Measurements from ENCODE around the gene STAG3.

STAG3 gene

GRCh38 chr7:100153708-100154535 is 23.8 kb upstream of the STAG3 start:
- Histone ChIP-seq H3K4ac (ENCODE audit: low read depth, low read length) (no peak overlapping the region), H3K4me1 (ENCODE audit: control insufficient read depth, low read depth, low read length) (peaks cover 12% of the 10 kb centered on the region), H3K18ac (ENCODE audit: low read length) (no peak overlapping the region), H3K79me2 (ENCODE audit: control insufficient read depth, insufficient read depth, low read length) (peaks cover 8% of the 10 kb centered on the region), H2BK120ac (ENCODE audit: low read depth, low read length) (no peak overlapping the region), H3K56ac (ENCODE audit: low read length) (peak overlapping the region; percentile 6), H3K27ac (ENCODE audit: low read depth, low read length) (no peak overlapping the region), H2BK15ac (replicated peaks; ENCODE audit: low read depth) (no peak overlapping the region), H2BK5ac (ENCODE audit: low read length) (no peak overlapping the region), H3K4me3 (ENCODE audit: low read length) (no peak overlapping the region), H4K5ac (ENCODE audit: low read length) (no peak overlapping the region), H3K9ac (ENCODE audit: low read length) (no peak overlapping the region), H2AK5ac (ENCODE audit: low read length) (no peak overlapping the region), H4K8ac (ENCODE audit: low read depth, low read length) (no peak overlapping the region), H3K23ac (ENCODE audit: low read length) (peak overlapping the region; percentile 76), H3K4me2 (ENCODE audit: low read length) (no peak overlapping the region), H3K36me3 (ENCODE audit: control insufficient read depth, insufficient read depth, low read length) (peaks cover 11% of the 10 kb centered on the region), H3K27me3 (ENCODE audit: insufficient read depth, low read length, poor library complexity) (no peaks in the 10 kb centered on the region), H3K79me1 (ENCODE audit: low read length) (peaks cover 18% of the 10 kb centered on the region)
- WGBS (ENCODE audit: extremely low coverage, insufficient coverage, low lambda C conversion rate), result no CpG with 5 or more reads among the region's 16 CpGs
- DNase-seq, result no peak

GRCh38 chr7:100154651-100155491 is 22.8 kb upstream of the STAG3 start:
- WGBS (ENCODE audit: extremely low coverage, insufficient coverage, low lambda C conversion rate), result no CpG with 5 or more reads among the region's 30 CpGs

GRCh38 chr7:100155553-100156317 is 22.0 kb upstream of the STAG3 start:
- Histone ChIP-seq H4K8ac (ENCODE audit: low read depth, low read length) (no peak overlapping the region), H3K4me2 (ENCODE audit: low read length) (no peak overlapping the region), H2BK120ac (ENCODE audit: low read depth, low read length) (no peak overlapping the region), H3K79me1 (ENCODE audit: low read length) (peaks cover 15% of the 10 kb centered on the region), H3K23ac (ENCODE audit: low read length) (no peak overlapping the region), H2AK5ac (ENCODE audit: low read length) (no peak overlapping the region), H3K36me3 (ENCODE audit: control insufficient read depth, insufficient read depth, low read length) (peaks cover 11% of the 10 kb centered on the region), H3K4ac (ENCODE audit: low read depth, low read length) (no peak overlapping the region), H3K4me3 (ENCODE audit: low read length) (no peak overlapping the region), H2BK15ac (replicated peaks; ENCODE audit: low read depth) (no peak overlapping the region), H3K9ac (ENCODE audit: low read length) (no peak overlapping the region), H3K18ac (ENCODE audit: low read length) (no peak overlapping the region), H3K56ac (ENCODE audit: low read length) (no peak overlapping the region), H3K27ac (ENCODE audit: low read depth, low read length) (no peak overlapping the region), H3K27me3 (ENCODE audit: insufficient read depth, low read length, poor library complexity) (no peaks in the 10 kb centered on the region), H3K79me2 (ENCODE audit: control insufficient read depth, insufficient read depth, low read length) (no peaks in the 10 kb centered on the region), H4K5ac (ENCODE audit: low read length) (no peak overlapping the region), H2BK5ac (ENCODE audit: low read length) (no peak overlapping the region), H3K4me1 (ENCODE audit: control insufficient read depth, low read depth, low read length) (peaks cover 12% of the 10 kb centered on the region)
- no peak for DNase-seq
- no CpG with 5 or more reads among the region's 20 CpGs for WGBS (ENCODE audit: extremely low coverage, insufficient coverage, low lambda C conversion rate)

More at GRCh38 chr7:100154651-100155491, 22.8 kb upstream of the STAG3 start:
- H3K27me3 ChIP-seq (ENCODE audit: insufficient read depth, low read length, poor library complexity), result no peaks in the 10 kb centered on the region
- peak overlapping the region; percentile 8 for H3K9ac ChIP-seq (ENCODE audit: low read length)
- no peak overlapping the region for H4K5ac ChIP-seq (ENCODE audit: low read length)
- H2BK15ac ChIP-seq (replicated peaks; ENCODE audit: low read depth), result no peak overlapping the region
- H2BK5ac ChIP-seq (ENCODE audit: low read length), result no peak overlapping the region
- H3K4me1 ChIP-seq (ENCODE audit: control insufficient read depth, low read depth, low read length), result peaks cover 12% of the 10 kb centered on the region
- H2BK120ac ChIP-seq (ENCODE audit: low read depth, low read length), result no peak overlapping the region
- DNase-seq, result peak; percentile 77
- peaks cover 3% of the 10 kb centered on the region for H3K79me2 ChIP-seq (ENCODE audit: control insufficient read depth, insufficient read depth, low read length)
- H2AK5ac ChIP-seq (ENCODE audit: low read length), result no peak overlapping the region
- peak overlapping the region; percentile 33 for H3K27ac ChIP-seq (ENCODE audit: low read depth, low read length)
- H3K56ac ChIP-seq (ENCODE audit: low read length), result no peak overlapping the region
- H3K36me3 ChIP-seq (ENCODE audit: control insufficient read depth, insufficient read depth, low read length), result peaks cover 11% of the 10 kb centered on the region
- no peak overlapping the region for H3K18ac ChIP-seq (ENCODE audit: low read length)
- H3K4me3 ChIP-seq (ENCODE audit: low read length), result no peak overlapping the region
- no peak overlapping the region for H3K4me2 ChIP-seq (ENCODE audit: low read length)
- H3K23ac ChIP-seq (ENCODE audit: low read length), result no peak overlapping the region
- H3K79me1 ChIP-seq (ENCODE audit: low read length), result peaks cover 17% of the 10 kb centered on the region
- H4K8ac ChIP-seq (ENCODE audit: low read depth, low read length), result no peak overlapping the region
- H3K4ac ChIP-seq (ENCODE audit: low read depth, low read length), result no peak overlapping the region

- Histone ChIP-seq H3K18ac (ENCODE audit: low read length) (no peak overlapping the region), H3K79me1 (ENCODE audit: low read length) (peaks cover 15% of the 10 kb centered on the region), H3K4me2 (ENCODE audit: low read length) (peak overlapping the region; percentile 31), H2BK120ac (ENCODE audit: low read depth, low read length) (no peak overlapping the region), H2BK5ac (ENCODE audit: low read length) (no peak overlapping the region), H3K27ac (ENCODE audit: low read depth, low read length) (peak overlapping the region; percentile 18), H3K56ac (ENCODE audit: low read length) (peak overlapping the region; percentile 79), H3K27me3 (ENCODE audit: insufficient read depth, low read length, poor library complexity) (no peaks in the 10 kb centered on the region), H2AK5ac (ENCODE audit: low read length) (no peak overlapping the region), H3K4ac (ENCODE audit: low read depth, low read length) (no peak overlapping the region), H3K4me1 (ENCODE audit: control insufficient read depth, low read depth, low read length) (peaks cover 12% of the 10 kb centered on the region), H4K5ac (ENCODE audit: low read length) (no peak overlapping the region), H3K4me3 (ENCODE audit: low read length) (no peak overlapping the region), H4K8ac (ENCODE audit: low read depth, low read length) (no peak overlapping the region), H2BK15ac (replicated peaks; ENCODE audit: low read depth) (no peak overlapping the region), H3K9ac (ENCODE audit: low read length) (peak overlapping the region; percentile 92), H3K36me3 (ENCODE audit: control insufficient read depth, insufficient read depth, low read length) (peaks cover 11% of the 10 kb centered on the region), H3K79me2 (ENCODE audit: control insufficient read depth, insufficient read depth, low read length) (no peaks in the 10 kb centered on the region), H3K23ac (ENCODE audit: low read length) (no peak overlapping the region)
- WGBS (ENCODE audit: extremely low coverage, insufficient coverage, low lambda C conversion rate), result no CpG with 5 or more reads among the region's 16 CpGs
- peak; percentile 70 for DNase-seq
Observed at GRCh38 chr7:100156331-100157068, 21.2 kb upstream of the STAG3 start.

GRCh38 chr7:100157069-100157333 is 20.7 kb upstream of the STAG3 start:
- Histone ChIP-seq H3K56ac (ENCODE audit: low read length) (peak overlapping the region; percentile 79), H3K79me2 (ENCODE audit: control insufficient read depth, insufficient read depth, low read length) (no peaks in the 10 kb centered on the region), H3K4me2 (ENCODE audit: low read length) (peak overlapping the region; percentile 31), H2AK5ac (ENCODE audit: low read length) (no peak overlapping the region), H2BK120ac (ENCODE audit: low read depth, low read length) (no peak overlapping the region), H3K36me3 (ENCODE audit: control insufficient read depth, insufficient read depth, low read length) (peaks cover 11% of the 10 kb centered on the region), H3K4me1 (ENCODE audit: control insufficient read depth, low read depth, low read length) (peaks cover 12% of the 10 kb centered on the region), H3K27ac (ENCODE audit: low read depth, low read length) (peak overlapping the region; percentile 18), H2BK5ac (ENCODE audit: low read length) (no peak overlapping the region), H3K79me1 (ENCODE audit: low read length) (peaks cover 15% of the 10 kb centered on the region), H4K8ac (ENCODE audit: low read depth, low read length) (no peak overlapping the region), H4K5ac (ENCODE audit: low read length) (no peak overlapping the region), H2BK15ac (replicated peaks; ENCODE audit: low read depth) (no peak overlapping the region), H3K9ac (ENCODE audit: low read length) (peak overlapping the region; percentile 92), H3K4me3 (ENCODE audit: low read length) (no peak overlapping the region), H3K23ac (ENCODE audit: low read length) (no peak overlapping the region), H3K18ac (ENCODE audit: low read length) (no peak overlapping the region), H3K4ac (ENCODE audit: low read depth, low read length) (no peak overlapping the region), H3K27me3 (ENCODE audit: insufficient read depth, low read length, poor library complexity) (no peaks in the 10 kb centered on the region)
- no peak for DNase-seq
- WGBS (ENCODE audit: extremely low coverage, insufficient coverage, low lambda C conversion rate), result no CpG with 5 or more reads among the region's 5 CpGs

Data from mesendoderm (in vitro differentiated cells).